HL-60 (cell line): ENCODE data around the gene GRHL1.
"Not testable (repeated sequence)": the region's sequence is repeated elsewhere in the genome, so short reads cannot be mapped to it uniquely, and the experiment has no call there.

Experiments used
- DNase-seq, 2 experiments: peaks; one replicate each; pipeline ENCODE4 v3.0.0-alpha.2; 2010 to 2020; ENCODE audit warnings: low read depth in 1 of 2, low spot score in 1 of 2
- H3K27ac ChIP-seq: fragments of 250-450 bp; sonication (Bioruptor Pico); replicated peaks from 2 replicates; pipeline ENCODE4 v1.5.1; 2020; ENCODE audit warnings: mild to moderate bottlenecking, moderate library complexity
- H3K27me3 ChIP-seq: fragments of 250-450 bp; sonication (Bioruptor Pico); 2 replicates; pipeline ENCODE4 v1.5.1; 2021; ENCODE audit warnings: mild to moderate bottlenecking, moderate library complexity; ENCODE audit not compliant: insufficient read depth, poor library complexity, severe bottlenecking
- H3K4me3 ChIP-seq: replicated peaks from 2 replicates; pipeline ENCODE4 v1.5.1; 2011; ENCODE audit warnings: mild to moderate bottlenecking, control low read depth, low read length; ENCODE audit not compliant: insufficient read depth
- GABPA ChIP-seq: IDR thresholded peaks from 2 replicates; pipeline ENCODE4 v1.6.1; 2012; ENCODE audit warnings: low read depth
- POLR2AphosphoS5 ChIP-seq: IDR thresholded peaks from 2 replicates; pipeline ENCODE4 v1.6.1; 2012; ENCODE audit warnings: low read depth
- SPI1 ChIP-seq: IDR thresholded peaks from 2 replicates; pipeline ENCODE4 v1.6.1; 2012; ENCODE audit warnings: low read depth, mild to moderate bottlenecking, borderline replicate concordance
- TF ChIP-seq, protein P1 (sequence below): IDR thresholded peaks from one replicate; pipeline ENCODE4 v1.5.1; 2011; ENCODE audit warnings: low read length, control low read depth, inconsistent platforms; ENCODE audit not compliant: insufficient read depth
- TF ChIP-seq, protein P2 (sequence below): IDR thresholded peaks from 2 replicates; pipeline ENCODE4 v1.6.1; 2012; ENCODE audit warnings: low read depth; ENCODE audit not compliant: insufficient replicate concordance

The GRHL1 gene

DNA sequence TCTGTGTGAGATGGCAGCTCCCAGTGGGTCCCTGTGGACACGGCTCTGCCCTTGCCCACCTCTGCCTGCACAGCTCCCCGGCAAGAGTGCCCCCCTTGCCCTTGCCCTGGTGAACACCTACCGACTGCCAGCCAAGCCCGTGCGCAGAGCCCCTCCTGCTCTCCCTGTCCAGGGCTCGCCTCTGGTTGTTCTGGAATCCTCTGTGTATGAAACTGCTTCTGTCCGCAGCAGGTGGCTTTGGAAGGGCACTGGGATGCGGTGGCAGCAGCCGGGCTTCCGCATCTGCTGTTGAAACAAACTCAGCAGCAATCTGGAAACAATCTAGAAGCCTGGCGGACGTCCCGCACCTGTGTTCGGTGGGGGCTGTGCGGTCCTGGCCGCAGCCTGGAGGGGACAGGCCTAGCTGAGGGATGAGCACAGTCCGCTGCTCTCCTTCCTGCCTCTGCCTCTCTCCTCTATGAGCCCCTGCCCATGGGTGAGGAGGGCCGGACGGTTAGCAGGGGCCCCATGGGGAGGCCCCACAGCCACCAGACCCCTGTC is 57.8 kb downstream of the GRHL1 start:
- no peak for TF ChIP-seq SPI1
- TF ChIP-seq, protein P1, sequence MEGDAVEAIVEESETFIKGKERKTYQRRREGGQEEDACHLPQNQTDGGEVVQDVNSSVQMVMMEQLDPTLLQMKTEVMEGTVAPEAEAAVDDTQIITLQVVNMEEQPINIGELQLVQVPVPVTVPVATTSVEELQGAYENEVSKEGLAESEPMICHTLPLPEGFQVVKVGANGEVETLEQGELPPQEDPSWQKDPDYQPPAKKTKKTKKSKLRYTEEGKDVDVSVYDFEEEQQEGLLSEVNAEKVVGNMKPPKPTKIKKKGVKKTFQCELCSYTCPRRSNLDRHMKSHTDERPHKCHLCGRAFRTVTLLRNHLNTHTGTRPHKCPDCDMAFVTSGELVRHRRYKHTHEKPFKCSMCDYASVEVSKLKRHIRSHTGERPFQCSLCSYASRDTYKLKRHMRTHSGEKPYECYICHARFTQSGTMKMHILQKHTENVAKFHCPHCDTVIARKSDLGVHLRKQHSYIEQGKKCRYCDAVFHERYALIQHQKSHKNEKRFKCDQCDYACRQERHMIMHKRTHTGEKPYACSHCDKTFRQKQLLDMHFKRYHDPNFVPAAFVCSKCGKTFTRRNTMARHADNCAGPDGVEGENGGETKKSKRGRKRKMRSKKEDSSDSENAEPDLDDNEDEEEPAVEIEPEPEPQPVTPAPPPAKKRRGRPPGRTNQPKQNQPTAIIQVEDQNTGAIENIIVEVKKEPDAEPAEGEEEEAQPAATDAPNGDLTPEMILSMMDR: no peak
- TF ChIP-seq, protein P2, sequence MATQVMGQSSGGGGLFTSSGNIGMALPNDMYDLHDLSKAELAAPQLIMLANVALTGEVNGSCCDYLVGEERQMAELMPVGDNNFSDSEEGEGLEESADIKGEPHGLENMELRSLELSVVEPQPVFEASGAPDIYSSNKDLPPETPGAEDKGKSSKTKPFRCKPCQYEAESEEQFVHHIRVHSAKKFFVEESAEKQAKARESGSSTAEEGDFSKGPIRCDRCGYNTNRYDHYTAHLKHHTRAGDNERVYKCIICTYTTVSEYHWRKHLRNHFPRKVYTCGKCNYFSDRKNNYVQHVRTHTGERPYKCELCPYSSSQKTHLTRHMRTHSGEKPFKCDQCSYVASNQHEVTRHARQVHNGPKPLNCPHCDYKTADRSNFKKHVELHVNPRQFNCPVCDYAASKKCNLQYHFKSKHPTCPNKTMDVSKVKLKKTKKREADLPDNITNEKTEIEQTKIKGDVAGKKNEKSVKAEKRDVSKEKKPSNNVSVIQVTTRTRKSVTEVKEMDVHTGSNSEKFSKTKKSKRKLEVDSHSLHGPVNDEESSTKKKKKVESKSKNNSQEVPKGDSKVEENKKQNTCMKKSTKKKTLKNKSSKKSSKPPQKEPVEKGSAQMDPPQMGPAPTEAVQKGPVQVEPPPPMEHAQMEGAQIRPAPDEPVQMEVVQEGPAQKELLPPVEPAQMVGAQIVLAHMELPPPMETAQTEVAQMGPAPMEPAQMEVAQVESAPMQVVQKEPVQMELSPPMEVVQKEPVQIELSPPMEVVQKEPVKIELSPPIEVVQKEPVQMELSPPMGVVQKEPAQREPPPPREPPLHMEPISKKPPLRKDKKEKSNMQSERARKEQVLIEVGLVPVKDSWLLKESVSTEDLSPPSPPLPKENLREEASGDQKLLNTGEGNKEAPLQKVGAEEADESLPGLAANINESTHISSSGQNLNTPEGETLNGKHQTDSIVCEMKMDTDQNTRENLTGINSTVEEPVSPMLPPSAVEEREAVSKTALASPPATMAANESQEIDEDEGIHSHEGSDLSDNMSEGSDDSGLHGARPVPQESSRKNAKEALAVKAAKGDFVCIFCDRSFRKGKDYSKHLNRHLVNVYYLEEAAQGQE: no peak
- no peak for TF ChIP-seq POLR2AphosphoS5
- no peak for TF ChIP-seq GABPA

DNA sequence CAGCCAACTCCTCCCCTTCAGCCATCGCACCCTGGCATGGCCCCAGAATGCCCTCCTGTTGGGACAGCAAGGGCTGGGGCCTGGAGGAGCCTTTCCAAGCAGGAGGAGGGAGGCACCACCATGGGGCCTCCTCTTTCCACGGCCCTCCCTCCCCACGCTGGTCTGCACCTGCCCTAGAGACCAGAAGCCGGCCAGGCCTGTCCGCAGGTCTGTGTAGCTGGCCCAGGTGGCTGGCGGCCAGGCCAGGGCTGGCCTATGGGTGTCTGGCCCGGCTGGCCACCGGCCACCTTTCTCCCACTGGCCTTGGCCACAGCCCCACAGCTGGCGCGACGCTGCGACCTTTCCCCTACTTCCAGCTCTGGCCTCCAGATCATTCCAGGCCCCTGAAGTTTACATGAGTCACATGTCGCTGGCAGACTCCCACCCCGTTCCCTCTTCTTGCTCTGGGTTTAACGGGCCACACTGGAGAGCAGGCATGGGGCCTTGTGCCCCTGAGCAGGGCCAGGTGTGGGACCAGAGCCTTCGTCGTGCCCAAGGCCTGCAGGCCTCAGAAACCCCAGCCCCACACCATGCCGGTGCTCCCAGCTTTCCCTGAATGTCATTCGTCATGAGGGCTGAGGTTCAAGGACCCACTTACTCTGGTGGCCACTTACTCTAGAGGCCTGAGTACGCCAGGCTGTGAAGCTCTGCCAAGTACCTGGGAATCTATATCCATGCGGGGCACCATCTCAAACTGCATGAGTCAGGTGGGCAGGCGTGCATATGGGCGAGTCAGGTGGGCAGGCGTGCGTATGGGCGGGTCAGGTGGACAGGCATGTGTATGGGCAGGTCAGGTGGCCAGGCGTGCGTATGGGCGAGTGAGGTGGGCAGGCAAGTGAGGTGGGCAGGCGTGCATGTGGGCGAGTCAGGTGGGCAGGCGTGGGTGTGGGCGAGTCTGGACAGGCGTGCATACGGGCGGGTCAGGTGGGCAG is 58.6 kb downstream of the GRHL1 start:
- TF ChIP-seq, protein P2: no peak
- no peak for TF ChIP-seq GABPA
- TF ChIP-seq, protein P1: no peak
- TF ChIP-seq POLR2AphosphoS5: no peak
- TF ChIP-seq SPI1: no peak
- H3K4me3 ChIP-seq: no peak overlapping the region
- no peak overlapping the region for H3K27ac ChIP-seq
- DNase-seq: no peak
- no peaks in the 10 kb centered on the region for H3K27me3 ChIP-seq

More for the DNA sequence above, 57.8 kb downstream of the GRHL1 start:
- DNase-seq: no peak
- H3K4me3 ChIP-seq: no peak overlapping the region
- no peak overlapping the region for H3K27ac ChIP-seq
- H3K27me3 ChIP-seq: no peaks in the 10 kb centered on the region

DNA sequence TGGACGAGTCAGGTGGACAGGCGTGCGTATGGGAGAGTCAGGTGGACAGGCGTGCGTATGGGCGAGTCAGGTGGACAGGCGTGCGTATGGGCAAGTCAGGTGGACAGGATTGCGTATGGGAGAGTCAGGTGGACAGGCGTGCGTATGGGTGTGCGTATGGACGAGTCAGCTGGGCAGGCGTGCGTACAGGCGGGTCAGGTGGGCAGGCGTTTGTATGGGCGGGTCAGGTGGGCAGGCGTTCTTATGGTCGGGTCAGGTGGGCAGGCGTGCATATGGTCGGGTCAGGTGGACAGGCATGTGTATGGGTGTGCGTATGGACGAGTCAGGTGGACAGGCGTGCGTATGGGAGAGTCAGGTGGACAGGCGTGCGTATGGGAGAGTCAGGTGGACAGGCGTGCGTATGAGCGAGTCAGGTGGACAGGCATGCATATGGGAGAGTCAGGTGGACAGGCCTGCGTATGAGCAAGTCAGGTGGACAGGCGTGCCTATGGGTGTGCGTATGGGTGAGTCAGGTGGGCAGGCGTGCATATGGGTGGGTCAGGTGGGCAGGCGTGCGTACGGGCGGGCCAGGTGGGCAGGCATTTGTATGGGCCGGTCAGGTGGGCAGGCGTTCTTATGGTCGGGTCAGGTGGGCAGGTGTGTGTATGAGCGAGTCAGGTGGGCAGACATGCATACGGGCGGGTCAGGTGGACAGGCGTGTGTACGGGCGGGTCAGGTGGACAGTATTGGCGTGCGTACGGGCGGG is 59.5 kb downstream of the GRHL1 start:
- not testable (repeated sequence) for DNase-seq, H3K27me3 ChIP-seq, H3K4me3 ChIP-seq, H3K27ac ChIP-seq

DNA sequence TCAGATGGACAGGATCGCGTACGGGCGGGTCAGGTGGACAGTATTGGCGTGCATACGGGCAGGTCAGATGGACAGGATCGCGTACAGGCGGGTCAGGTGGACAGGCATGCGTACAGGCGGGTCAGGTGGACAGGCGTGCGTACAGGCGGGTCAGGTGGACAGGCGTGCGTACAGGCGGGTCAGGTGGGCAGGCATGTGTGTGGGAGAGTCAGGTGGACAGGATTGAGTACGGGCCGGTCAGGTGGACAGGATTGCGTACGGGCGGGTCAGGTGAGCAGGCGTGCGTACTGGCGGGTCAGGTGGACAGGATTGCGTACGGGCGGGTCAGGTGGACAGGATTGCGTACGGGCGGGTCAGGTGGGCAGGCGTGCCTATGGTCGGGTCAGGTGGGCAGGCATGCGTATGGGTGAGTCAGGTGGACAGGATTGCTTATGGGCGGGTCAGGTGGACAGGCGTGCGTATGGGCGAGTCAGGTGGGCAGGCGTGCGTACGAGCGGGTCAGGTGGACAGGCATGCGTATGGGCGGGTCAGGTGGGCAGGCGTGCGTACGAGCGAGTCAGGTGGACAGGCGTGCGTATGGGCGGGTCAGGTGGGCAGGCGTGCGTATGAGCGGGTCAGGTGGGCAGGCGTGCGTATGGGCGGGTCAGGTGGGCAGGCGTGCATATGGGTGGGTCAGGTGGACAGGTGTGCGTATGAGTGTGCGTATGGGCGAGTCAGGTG is 60.3 kb downstream of the GRHL1 start:
- H3K4me3 ChIP-seq, H3K27ac ChIP-seq, DNase-seq, H3K27me3 ChIP-seq: not testable (repeated sequence)

DNA sequence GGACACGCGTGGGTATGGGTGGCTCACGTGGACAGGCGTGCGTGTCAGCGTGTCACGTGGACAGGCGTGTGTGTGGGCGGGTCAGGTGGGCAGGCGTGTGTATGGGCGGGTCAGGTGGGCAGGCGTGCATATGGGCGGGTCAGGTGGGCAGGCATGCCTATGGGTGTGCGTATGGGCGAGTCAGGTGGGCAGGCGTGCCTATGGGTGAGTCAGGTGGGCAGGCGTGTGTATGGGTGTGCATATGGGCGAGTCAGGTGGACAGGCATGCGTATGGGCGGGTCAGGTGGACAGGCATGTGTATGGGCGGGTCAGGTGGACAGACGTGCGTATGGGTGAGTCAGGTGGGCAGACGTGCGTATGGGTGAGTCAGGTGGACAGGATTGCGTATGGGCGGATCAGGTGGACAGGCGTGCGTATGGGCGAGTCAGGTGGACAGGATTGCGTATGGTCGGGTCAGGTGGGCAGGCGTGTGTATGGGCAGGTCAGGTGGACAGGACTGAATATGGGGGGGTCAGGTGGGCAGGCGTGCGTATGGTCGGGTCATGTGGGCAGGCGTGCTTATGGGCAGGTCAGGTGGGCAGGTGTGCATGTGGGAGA is 61.0 kb downstream of the GRHL1 start:
- not testable (repeated sequence) for H3K27ac ChIP-seq, H3K27me3 ChIP-seq, DNase-seq, H3K4me3 ChIP-seq
